K562 (cell line): ENCODE data around the gene PI16. TPM values are rescaled to one million over a fixed set of nuclear protein-coding genes. Genes with fewer than 3 reads are reported as not detected.

ENCODE experiments used
- ATF4 ChIP-seq: fragments of 450-650 bp; formaldehyde crosslinking; IDR thresholded peaks from 2 replicates; pipeline ENCODE4 v1.4.0; 2022; ENCODE audit warnings: mild to moderate bottlenecking, moderate library complexity
- BHLHE40 ChIP-seq: IDR thresholded peaks from 2 replicates; pipeline ENCODE4 v1.6.1; 2011; ENCODE audit warnings: low read length, improper control_type of control experiment
- ELF4 ChIP-seq: fragments of 450-650 bp; formaldehyde crosslinking; IDR thresholded peaks from 2 replicates; pipeline ENCODE4 v1.4.0; 2022; ENCODE audit warnings: missing genetic modification characterization
- FUS ChIP-seq: fragments of 200-400 bp; formaldehyde crosslinking; optimal IDR thresholded peaks from 2 replicates; pipeline ENCODE3; 2017; ENCODE audit warnings: low read depth, low read length
- GATA2 ChIP-seq: sonication (generic); formaldehyde crosslinking; IDR thresholded peaks from 2 replicates; pipeline ENCODE4 v1.4.0; 2020; ENCODE audit warnings: mild to moderate bottlenecking, missing genetic modification reagents
- MTA2 ChIP-seq: fragments of 450-650 bp; IDR thresholded peaks from 2 replicates; pipeline ENCODE4 v1.6.1; 2016; ENCODE audit warnings: low read depth
- MYC ChIP-seq, 2 experiments: fragments of 250-450 bp in 1 of 2; sonication (Bioruptor Pico) in 1 of 2; IDR thresholded peaks; 2 replicates each; pipeline versions ENCODE4 v1.5.1 to v1.6.1; 2012 to 2021; ENCODE audit warnings: low read depth in 2 of 2, borderline replicate concordance in 1 of 2, improper control_type of control experiment in 1 of 2, low read length in 1 of 2, mild to moderate bottlenecking in 1 of 2, moderate library complexity in 1 of 2
- NFE2L1 ChIP-seq: fragments of 450-650 bp; IDR thresholded peaks from 2 replicates; pipeline ENCODE4 v1.6.1; 2016; ENCODE audit warnings: missing genetic modification characterization, low read depth, mild to moderate bottlenecking, missing compliant biosample characterization, moderate library complexity, borderline replicate concordance
- NR2F6 ChIP-seq: fragments of 450-650 bp; formaldehyde crosslinking; IDR thresholded peaks from 2 replicates; pipeline ENCODE4 v1.4.0; 2020; ENCODE audit warnings: mild to moderate bottlenecking
- PKNOX1 ChIP-seq: fragments of 450-650 bp; IDR thresholded peaks from 2 replicates; pipeline ENCODE4 v1.6.1; 2016
- PYGO2 ChIP-seq: fragments of 450-650 bp; IDR thresholded peaks from 2 replicates; pipeline ENCODE4 v1.6.1; 2016; ENCODE audit warnings: mild to moderate bottlenecking, missing genetic modification characterization, moderate library complexity, missing compliant biosample characterization
- RCOR1 ChIP-seq, 2 experiments: IDR thresholded peaks; 2 replicates each; pipeline ENCODE4 v1.6.1; 2012; ENCODE audit warnings: low read depth in 2 of 2, low read length in 2 of 2, borderline replicate concordance in 1 of 2, improper control_type of control experiment in 1 of 2
- RNF219 ChIP-seq: fragments of 250-450 bp; sonication (Bioruptor Pico); IDR thresholded peaks from 2 replicates; pipeline ENCODE4 v1.5.0; 2022; ENCODE audit warnings: mild to moderate bottlenecking
- SREBF2 ChIP-seq: sonication (generic); formaldehyde crosslinking; IDR thresholded peaks from 2 replicates; pipeline ENCODE4 v1.4.0; 2020; ENCODE audit warnings: mild to moderate bottlenecking, missing genetic modification reagents
- SRSF1 ChIP-seq: fragments of 200-400 bp; formaldehyde crosslinking; IDR thresholded peaks from 2 replicates; pipeline ENCODE4 v1.6.1; 2017; ENCODE audit warnings: mild to moderate bottlenecking, low read depth, low read length, moderate library complexity
- STAT6 ChIP-seq: sonication (generic); formaldehyde crosslinking; IDR thresholded peaks from 2 replicates; pipeline ENCODE4 v1.8.1; 2023; ENCODE audit warnings: mild to moderate bottlenecking, missing genetic modification reagents
- TRIM24 ChIP-seq, 2 experiments: fragments of 450-650 bp; IDR thresholded peaks; 2 replicates each; pipeline ENCODE4 v1.6.1; 2016
- ZNF124 ChIP-seq: sonication (generic); formaldehyde crosslinking; IDR thresholded peaks from 2 replicates; pipeline ENCODE4 v1.8.1; 2022; ENCODE audit warnings: missing genetic modification reagents
- ZNF512 ChIP-seq: IDR thresholded peaks from 2 replicates; pipeline ENCODE4 v1.6.1; 2016; ENCODE audit warnings: missing genetic modification characterization, missing compliant biosample characterization
- polyA plus RNA-seq, 8 experiments: library from polyadenylated mRNA; depleted of rRNA in 4 of 8; stranded (reverse) in 5 of 8; unstranded in 3 of 8; fragments of >200 nt; fragmentation: Nextera tagmentation in 2 of 8; fragmentation: Illumina TruSeq in 1 of 8; extraction: Ambion mirVana in 2 of 8; extraction: Trizol in 1 of 8; gene quantifications; 2 replicates each; pipeline versions ENCODE4 v1.2.1 to v1.2.3, GENCODE V29; 2011 to 2014; ENCODE audit warnings: inconsistent platforms in 1 of 8, missing spikeins in 1 of 8
- total RNA-seq, 7 experiments: library from RNA; depleted of rRNA in 6 of 7; stranded (reverse); fragments of >200 nt in 6 of 7; fragmentation: Illumina TruSeq in 2 of 7; extraction: Trizol in 2 of 7; gene quantifications; 2 replicates each; pipeline versions ENCODE4 v1.2.1 to v1.2.3, GENCODE V29; 2011 to 2021; ENCODE audit warnings: low replicate concordance in 1 of 7

PI16 gene
- total and polyA plus RNA-seq, 9 of the 15 experiments (the other 6 are each of a cell fraction or from before 2014, with no cell fraction given) = 0.06 to 0.18 TPM; not detected in 7

GRCh38 chr6:36954262-36954931 lies at the start of gene PI16 (continued):
- TF ChIP-seq NFE2L1 (tag) = no peak
- peak; percentile 34; the same call in 1 of the 2 replicates for TF ChIP-seq PKNOX1
- 0 out of 2 replicates have a peak, but pooled peaks have one; percentile 44 for TF ChIP-seq STAT6 (CRISPR knock-in tag)
- no peak for TF ChIP-seq SRSF1
- TF ChIP-seq GATA2 = peak; percentile 90
- TF ChIP-seq RCOR1 (IDR thresholded peaks at IDR 0.05; ENCODE audit: borderline replicate concordance in 1 of 2, low read depth in 2 of 2, low read length in 2 of 2) = peak; percentile 100
- TF ChIP-seq BHLHE40 = peak; percentile 62; the same call in 1 of the 2 replicates
- TF ChIP-seq FUS = no peak
- TF ChIP-seq SREBF2 (CRISPR knock-in tag) = no peak
- TF ChIP-seq ZNF124 (CRISPR knock-in tag) = no peak
- TF ChIP-seq TRIM24 (IDR thresholded peaks at IDR 0.05) = peak in 1 of 2 experiments; percentile 76; a peak in 2 of 4 replicates
- peak; percentile 95 for TF ChIP-seq MTA2
- TF ChIP-seq RNF219 (CRISPR knock-in tag) = no peak
- no peak for TF ChIP-seq NR2F6
- TF ChIP-seq ELF4 (CRISPR knock-in tag) = peak; percentile 21; the same call in 1 of the 2 replicates
- TF ChIP-seq PYGO2 (tag) = peak; percentile 91
- no peak for TF ChIP-seq ZNF512 (tag)
- no peak for TF ChIP-seq ATF4 (CRISPR knock-in tag)
- peak; percentile 56; the same call in 1 of the 2 replicates for TF ChIP-seq MYC (IDR thresholded peaks at IDR 0.05; ENCODE audit: low read depth, low read length)
- no peak for TF ChIP-seq MYC (CRISPR knock-in tag; IDR thresholded peaks at IDR 0.05; ENCODE audit: borderline replicate concordance, low read depth)
